NCI-H524 (cell line): Measurements from ENCODE around the gene CYP8B1.

Experiments
- DNase-seq, 2 experiments: peaks; one replicate each; lab custom pipeline; 2025; lab: John Stamatoyannopoulos, UW

CYP8B1 gene

DNA sequence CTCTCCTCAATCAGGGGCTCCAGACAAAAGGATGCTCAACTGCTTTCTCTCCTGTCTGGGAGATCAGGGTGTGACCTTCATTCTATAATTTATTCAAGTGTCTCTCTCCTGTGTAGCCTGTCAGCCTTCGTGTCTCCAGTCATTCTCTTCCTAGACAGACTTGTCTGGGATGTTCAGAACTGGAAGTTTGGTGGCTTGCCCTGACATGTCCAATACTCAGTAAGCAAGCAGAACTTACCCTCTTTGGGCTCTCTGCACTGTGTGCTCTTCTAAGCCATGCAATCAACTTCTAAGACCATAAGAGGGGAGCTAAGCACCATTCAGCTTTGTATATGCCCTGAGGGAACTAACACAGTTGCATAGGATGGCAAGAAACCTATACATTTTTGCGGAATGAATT is 52.3 kb downstream of the CYP8B1 start:
- peak; percentile 14 for DNase-seq

GRCh38 chr3:42822828-42823227 is 52.9 kb downstream of the CYP8B1 start:
- no peak for DNase-seq
